Measurements from ENCODE around the gene LDB1. TPM values are rescaled to one million over a fixed set of nuclear protein-coding genes. Genes with fewer than 3 reads are reported as not detected.

The LDB1 gene
- total RNA-seq, 6 experiments from 2014 or later, result 51.6 to 64.8 (median 59.3) TPM

DNA sequence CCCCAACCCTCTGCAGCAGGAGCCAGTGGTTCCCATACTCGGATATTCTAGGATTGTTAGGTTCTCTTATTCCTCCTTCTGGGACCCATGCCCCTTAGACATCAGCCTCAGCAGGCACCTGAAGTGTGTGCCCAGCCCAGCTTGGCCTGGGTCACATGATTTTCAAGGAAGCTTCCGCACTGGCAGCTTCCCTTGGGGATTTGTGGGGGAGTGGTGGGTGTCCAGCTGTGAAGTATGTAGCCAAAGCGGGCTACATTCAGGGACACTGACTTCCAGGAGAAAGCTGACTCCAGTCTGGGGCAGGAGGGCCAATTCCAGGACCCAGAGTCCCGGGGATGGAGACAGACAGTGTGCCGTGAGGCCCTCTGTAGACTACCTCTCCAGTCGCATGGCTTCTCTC lies 1.3 kb downstream of the LDB1 start:
- Mint-ChIP-seq H3K4me1 (ENCODE audit: low read depth) (peaks cover 75% of the 10 kb centered on the region), H3K36me3 (ENCODE audit: low read depth) (no peaks in the 10 kb centered on the region), H3K27ac (peak overlapping the region; percentile 94), H3K4me3 (peak overlapping the region; percentile 91), H3K9me3 (no peaks in the 10 kb centered on the region), H3K27me3 (ENCODE audit: insufficient read depth) (peaks cover 2% of the 10 kb centered on the region; the same call in 1 of the 2 replicates)
- no peak for DNase-seq
- TF ChIP-seq CTCF (IDR thresholded peaks at IDR 0.05), result no peak

- H3K27me3 Mint-ChIP-seq (ENCODE audit: insufficient read depth), result peaks cover 2% of the 10 kb centered on the region; the same call in 1 of the 2 replicates
- DNase-seq, result peak; percentile 58
- peaks cover 80% of the 10 kb centered on the region for H3K4me1 Mint-ChIP-seq (ENCODE audit: low read depth)
- H3K36me3 Mint-ChIP-seq (ENCODE audit: low read depth), result no peaks in the 10 kb centered on the region
- no peaks in the 10 kb centered on the region for H3K9me3 Mint-ChIP-seq
- H3K27ac Mint-ChIP-seq, result peak overlapping the region; percentile 94
- H3K4me3 Mint-ChIP-seq, result peak overlapping the region; percentile 91
- peak; percentile 56 for TF ChIP-seq CTCF (IDR thresholded peaks at IDR 0.05)
These were observed 2.6 kb downstream of the LDB1 start for GRCh38 chr10:102117391-102118159.

DNA sequence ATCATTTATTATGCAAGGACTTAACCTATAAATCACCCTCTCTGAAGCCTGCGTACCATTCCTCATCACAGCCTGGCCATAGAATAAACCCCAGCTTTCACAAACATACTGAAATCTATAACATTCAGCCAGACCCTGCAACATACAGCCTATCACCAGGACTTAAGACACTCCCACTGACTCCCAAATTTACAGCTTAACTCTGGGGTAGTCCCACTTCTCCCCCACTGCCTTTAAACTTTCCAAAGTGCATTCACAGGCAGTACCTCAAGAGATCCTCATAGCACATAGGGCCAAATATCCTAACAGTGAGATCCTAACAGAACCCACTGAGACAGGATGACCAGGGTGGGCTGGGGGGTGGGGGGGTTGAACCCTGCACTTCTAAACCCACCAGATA lies 3.5 kb downstream of the LDB1 start:
- DNase-seq, result no peak
- no peak for TF ChIP-seq CTCF (IDR thresholded peaks at IDR 0.05)
- Mint-ChIP-seq H3K4me1 (ENCODE audit: low read depth) (peaks cover 77% of the 10 kb centered on the region), H3K27me3 (ENCODE audit: insufficient read depth) (peaks cover 2% of the 10 kb centered on the region; the same call in 1 of the 2 replicates), H3K9me3 (no peaks in the 10 kb centered on the region), H3K27ac (peak overlapping the region; percentile 94), H3K36me3 (ENCODE audit: low read depth) (0 out of 2 replicates have a peak, but pooled peaks cover 5% of the 10 kb centered on the region), H3K4me3 (peak overlapping the region; percentile 91)

DNA sequence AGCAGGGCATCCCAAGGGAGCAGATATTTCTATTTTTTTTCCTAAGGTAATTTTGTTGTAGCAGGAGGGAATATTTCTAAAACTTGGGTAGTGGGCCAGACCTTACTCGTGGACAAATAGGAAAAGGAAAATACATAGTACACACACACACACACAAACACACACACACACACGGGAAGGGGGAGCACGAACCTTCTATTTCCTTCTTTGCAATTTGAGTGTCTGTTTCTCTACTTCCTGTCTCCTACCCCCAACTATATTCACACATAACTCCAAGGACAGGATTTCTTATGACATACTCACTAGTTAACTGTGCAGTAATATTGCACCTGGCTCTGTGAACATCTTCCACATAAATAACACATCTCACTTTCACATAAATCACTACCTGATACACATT lies 4.4 kb downstream of the LDB1 start:
- peak overlapping the region; percentile 67 for H3K27ac Mint-ChIP-seq

More for the DNA sequence above, 4.4 kb downstream of the LDB1 start:
- no peak for TF ChIP-seq CTCF (IDR thresholded peaks at IDR 0.05)
- no peak for DNase-seq
- peaks cover 69% of the 10 kb centered on the region for H3K4me1 Mint-ChIP-seq (ENCODE audit: low read depth)
- no peaks in the 10 kb centered on the region; the same call in 1 of the 2 replicates for H3K27me3 Mint-ChIP-seq (ENCODE audit: insufficient read depth)
- H3K9me3 Mint-ChIP-seq, result no peaks in the 10 kb centered on the region
- H3K4me3 Mint-ChIP-seq, result peak overlapping the region; percentile 94
- H3K36me3 Mint-ChIP-seq (ENCODE audit: low read depth), result 0 out of 2 replicates have a peak, but pooled peaks cover 5% of the 10 kb centered on the region

Measured in HFFc6 (cell line).